Suppressor macrophage treated with lipopolysaccharide for 1 hour (primary cell): Measurements from ENCODE around the gene ANKS1A.
"Not testable (repeated sequence)": the region's sequence is repeated elsewhere in the genome, so short reads cannot be mapped to it uniquely, and the experiment has no call there.

ENCODE experiments used
- DNase-seq, 3 donors: peaks; one replicate each; pipeline ENCODE4 v3.0.0-alpha.2; 2020 to 2022

The ANKS1A gene

DNA sequence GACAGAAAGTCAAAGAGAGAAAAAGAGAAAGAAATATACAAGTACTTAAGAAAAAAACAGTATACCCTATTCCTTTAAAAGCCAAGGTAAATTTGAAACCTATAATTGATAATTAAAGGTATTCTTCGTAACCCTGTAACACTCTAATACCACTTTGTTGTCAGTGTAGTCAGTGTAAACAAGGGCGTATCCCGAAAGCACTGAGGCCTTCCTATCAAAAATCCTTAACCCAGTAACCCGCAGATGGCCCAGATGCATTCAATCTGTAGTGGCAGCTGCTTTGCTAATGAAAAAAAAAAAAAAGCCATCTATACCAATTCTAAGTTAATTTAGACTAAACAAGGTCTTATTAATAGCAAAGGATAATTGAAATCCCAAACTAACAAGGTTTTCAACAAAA is 110.9 kb downstream of the ANKS1A start:
- not testable (repeated sequence) for DNase-seq

DNA sequence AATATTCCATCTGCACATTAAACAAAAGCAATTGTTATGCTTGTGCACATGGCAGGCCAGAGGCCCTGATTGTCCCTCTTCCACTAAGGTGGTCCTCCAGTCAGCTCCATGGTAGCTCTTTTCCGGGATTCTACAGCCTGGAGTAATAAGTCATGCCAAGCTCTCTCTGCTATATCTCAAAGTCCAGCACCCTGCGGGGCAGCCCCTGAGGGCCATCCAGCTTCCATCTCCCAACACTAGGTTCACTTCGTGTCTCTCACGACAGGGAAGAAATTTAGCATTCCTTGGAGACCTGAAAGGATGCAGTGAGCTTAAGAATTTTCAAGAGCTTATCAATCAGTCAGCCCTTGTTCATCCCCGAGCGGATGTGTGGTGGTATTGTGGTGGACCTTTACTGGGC is 112.3 kb downstream of the ANKS1A start:
- DNase-seq = not testable (repeated sequence)

DNA sequence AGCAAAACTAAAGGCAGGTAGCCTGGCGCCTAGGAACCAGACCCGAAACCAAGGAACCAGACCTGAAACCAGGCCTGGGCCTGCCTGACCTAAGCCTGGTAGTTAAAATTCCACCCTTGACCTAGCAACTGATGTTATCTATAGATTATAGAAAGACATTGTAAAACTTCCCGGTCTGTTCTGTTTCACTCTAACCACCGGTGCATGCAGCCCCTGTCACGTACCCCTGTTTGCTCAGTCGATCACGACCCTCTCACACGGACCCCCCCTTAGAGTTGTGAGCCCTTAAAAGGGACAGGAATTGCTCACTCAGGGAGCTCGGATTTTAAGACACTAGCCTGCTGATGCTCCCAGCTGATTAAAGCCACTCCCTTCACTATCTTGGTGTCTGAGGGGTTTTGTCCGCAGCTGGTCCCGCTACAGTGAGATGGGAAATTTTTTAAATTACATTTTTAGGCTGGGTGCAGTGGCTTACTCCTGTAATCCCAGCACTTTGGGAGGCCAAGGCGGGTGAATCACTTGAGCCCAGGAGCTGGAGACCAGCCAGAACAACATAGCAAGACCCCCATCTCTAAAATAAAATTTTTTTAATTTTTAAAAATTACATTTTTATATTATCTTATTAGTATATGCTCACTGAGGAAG is 115.0 kb downstream of the ANKS1A start:
- DNase-seq = not testable (repeated sequence)

DNA sequence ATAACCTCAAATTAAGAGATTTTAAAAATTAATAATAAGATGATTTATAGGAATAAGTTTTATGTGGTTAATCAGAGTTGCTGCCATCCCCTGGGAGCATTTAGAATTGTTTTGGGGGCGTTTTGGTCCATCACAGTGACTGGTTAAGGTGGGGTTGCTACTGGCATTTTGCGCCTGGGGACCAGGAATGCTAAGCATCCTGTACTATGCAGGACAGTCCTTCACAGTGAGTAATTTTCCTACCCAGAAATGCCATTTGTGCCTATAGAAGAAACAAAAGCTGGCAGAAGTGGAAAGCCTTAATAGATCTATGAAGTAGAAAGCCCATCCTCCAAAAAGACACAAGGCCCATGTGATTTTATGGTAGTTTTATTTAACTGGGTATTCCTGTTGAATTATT is 118.0 kb downstream of the ANKS1A start:
- DNase-seq = no peak

DNA sequence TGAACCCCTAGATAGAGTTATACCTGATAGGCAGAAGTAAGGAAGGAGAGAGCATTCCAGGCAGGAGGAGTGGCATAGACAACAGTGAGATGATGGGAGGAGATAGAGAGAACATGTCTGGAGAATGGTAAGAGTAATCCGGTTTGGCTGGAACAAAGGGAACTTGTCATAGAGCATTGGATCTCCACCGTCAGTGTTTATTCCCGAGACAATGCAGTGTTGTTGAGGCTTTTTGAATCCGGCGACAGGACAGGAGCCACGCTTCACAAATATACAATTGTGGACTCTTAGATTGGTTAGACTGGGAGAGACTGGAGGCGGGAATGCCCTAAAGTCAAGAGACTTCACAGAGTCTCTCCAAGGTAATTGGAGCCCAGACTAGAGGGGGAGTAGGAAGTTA is 119.8 kb downstream of the ANKS1A start:
- no peak for DNase-seq

DNA sequence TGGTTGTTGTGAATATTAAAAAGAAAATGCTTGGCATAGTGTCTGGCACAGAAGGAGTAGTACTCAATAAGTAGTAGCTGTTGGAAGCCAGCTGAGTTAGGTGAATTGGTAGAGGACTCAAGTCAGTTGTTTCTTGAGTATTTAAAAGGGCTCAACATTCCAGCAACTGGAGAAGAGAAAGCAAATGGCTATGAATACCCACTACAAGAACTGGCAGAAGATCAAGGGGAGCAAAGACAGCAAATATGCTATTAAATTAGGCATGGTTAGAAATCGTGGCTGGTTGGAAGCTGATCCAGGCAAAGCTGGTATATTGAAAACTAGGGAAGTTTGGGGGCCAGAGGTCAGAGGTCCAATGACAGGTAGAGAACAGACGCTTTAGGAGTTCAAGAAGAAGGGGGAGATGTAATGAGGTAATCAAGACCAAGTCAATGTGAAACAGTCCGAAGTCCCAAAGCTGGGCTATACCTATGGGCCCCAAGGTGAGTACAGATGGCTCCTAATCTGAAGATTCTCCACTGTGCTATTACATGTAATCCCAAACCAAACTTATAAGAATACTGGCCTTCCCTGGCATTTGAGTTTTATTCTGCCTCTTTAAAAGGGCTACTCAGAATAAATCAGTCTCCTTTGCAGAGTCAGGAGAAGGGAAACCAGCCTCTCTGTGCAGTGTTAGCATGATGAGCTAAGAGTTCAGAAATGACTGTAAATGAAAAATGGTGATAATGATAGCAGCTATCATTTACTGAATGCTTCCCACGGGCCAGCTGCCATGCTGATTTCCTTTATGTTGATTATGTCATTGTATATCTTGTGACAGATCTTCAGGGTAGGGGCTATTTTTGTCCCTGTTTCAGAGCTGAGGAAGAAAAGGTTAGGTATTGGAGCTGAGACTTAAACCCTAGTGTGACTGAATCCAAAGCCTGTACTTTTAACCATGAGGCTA is 122.3 kb downstream of the ANKS1A start:
- peak; percentile 10 to 45 (median 35) for DNase-seq

DNA sequence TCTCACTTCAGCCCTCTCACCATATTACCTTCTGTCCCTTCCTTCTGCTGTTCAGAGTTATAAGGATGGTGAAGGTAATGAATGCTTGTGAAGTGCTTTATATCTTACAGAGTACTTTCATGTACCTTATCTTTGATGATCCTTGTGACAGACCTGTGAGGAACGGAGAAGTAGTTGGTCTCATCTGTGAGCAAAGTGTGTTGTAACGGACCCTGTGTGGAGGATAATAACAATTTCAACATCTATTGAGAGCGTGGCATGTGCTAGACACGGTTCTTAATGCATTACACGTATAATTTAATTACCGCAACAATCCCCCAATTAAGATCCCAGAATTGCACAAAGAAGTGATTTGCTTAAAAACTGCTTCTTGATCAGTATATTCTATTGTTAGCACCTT is 124.6 kb downstream of the ANKS1A start:
- DNase-seq = no peak

DNA sequence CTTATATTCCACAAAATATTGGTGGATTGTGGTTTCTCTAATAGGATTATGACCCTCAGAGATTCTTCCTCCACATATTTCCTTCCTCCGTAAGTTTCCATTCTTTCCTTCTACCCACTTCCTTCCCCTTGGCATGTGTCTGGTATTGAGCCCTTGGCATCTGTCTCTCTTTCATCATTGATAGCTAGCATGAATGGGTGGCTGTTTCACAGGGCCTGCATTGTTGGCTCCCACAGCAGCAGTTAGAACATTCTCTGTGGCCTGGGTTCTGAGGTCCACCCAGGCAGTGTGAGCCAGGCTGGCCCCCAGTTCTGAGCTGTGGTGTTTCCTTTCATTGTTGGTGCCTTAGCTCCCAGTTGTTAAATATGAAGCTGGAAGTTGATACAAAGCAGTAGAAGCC is 125.3 kb downstream of the ANKS1A start:
- DNase-seq = no peak

DNA sequence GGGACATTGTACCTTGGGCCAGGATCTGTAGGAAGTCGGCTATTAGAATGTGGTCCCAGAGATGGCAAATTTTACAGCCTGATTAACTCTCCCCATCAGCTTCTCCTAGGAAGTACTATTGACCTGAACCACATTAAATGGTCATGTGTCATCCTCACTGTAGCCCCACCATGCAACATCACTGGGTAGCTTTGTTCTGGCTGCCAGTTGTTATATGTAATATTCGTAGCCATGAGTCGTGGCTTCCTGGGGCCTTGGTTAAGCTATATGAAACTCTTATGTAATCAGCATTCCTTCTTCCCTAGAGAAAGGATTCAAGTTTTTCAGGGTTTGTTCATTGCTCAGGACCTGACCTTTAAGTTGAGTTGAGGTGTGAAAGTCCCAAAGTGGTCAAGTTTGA is 125.7 kb downstream of the ANKS1A start:
- no peak for DNase-seq

DNA sequence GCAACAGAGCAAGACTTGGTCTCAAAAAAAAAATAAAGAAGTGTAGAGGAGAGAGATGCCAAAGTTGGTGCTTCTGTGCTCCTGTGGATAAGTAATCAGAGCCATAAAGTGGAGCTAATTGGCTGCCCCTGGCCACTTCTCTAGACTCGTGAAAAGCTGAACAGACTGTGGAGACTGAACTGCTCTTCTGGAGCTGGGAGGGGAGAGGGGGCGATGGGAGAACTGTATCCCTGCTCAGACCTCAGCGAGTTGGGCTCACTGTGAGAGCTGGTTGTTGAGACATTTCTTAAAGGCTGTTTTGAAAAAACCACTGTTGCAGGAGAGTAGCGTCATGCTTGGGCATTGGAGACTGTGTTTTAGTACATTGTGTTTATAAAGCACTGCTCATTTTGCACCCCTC is 126.4 kb downstream of the ANKS1A start:
- no peak for DNase-seq

DNA sequence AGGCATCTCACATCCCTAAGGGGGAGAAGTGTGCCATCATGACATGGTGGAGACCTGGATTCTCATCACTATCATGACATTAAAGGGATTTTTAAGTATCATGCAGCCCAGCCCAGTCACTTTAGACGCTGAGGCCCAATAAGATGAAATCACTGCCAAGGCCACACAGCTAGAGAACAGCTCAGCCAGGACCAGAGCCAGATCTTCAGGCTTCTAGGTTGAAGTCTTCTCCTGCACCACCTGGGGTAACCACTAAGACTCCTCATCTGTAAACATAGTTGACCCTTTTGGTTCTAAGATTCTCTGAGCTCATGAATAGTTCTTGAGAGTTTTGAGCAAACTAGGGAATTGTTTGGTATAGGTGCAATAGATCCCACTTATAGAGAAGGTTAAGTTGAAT is 126.9 kb downstream of the ANKS1A start:
- no peak for DNase-seq

DNA sequence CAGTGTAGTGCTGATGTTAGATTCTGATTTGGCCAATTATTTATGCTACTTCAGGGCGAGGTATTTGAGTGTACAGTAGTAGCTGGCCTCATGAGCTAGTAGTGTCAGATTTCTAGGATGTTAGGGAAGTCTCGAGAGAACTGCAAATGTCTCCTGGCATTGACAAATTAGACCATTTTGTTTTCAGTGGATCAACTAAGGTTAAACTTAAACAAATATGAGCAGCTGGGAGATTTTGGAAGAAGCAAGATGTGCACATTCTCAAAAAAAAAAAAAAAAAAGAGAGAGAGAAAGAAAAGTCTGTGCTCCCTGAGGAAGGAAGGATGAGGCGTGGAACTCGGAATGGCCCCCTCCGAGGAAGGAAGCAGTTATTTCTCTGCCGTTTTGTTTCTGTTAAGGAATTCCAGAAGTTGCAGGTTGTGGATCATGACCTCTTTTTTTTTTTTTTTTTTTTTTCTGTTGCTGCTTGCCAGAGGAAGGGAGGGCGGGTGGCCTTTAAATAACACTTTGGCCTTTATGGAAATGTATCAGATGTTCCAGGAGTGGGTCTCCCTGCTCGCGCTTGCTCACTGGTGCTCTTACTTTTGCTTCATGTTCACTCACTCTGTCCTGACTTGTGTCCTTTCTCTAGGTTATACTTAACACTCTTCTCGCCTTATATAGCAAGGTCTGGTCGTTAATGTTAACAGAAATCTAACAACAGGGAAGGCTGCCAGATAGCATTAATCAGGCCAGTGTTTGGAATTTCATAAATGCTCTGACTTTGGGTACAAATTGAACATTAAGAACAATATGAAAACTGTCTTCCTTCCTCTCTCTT is 127.7 kb downstream of the ANKS1A start:
- DNase-seq = no peak

DNA sequence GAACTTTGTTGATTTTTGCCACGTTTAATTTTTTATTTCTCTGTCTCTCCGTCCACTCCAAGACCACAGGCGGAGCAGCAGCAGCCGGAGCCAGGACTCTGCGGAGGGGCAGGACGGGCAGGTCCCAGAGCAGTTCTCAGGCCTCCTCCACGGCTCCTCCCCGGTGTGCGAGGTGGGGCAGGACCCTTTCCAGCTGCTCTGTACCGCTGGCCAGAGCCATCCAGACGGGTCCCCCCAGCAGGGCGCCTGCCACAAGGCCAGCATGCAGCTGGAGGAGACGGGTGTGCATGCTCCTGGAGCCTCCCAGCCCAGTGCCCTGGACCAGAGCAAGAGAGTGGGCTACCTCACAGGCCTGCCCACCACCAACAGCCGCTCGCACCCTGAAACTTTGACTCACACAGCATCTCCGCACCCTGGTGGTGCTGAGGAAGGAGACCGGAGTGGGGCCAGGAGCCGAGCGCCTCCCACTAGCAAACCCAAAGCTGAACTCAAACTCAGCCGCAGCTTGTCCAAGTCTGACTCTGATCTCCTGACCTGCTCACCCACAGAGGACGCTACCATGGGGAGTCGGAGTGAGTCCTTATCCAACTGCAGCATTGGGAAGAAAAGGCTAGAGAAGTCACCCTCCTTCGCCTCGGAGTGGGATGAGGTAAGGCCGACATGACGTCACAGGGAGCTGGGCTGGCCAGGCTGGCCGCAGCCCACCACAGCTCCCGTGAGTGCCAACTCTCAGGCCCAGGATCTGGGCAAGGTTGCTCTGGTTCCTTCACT is 128.5 kb downstream of the ANKS1A start:
- no peak for DNase-seq

DNA sequence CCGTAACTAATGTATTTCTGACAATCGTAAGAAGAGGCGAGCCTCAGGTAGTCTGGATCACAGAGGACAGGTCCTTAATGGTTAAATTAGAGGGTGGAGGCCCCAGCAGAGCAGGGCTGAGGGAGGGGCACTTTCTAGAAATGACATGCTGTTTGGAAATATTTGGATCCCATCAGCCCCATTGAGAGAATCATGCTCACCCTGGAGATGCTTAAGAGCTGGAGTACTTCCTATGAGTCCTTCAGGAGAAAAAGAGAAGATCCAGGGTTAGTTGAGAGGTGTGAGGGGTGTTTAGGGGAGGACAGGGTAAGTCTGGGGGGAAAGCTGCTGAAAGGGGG is 129.1 kb downstream of the ANKS1A start:
- DNase-seq = no peak

DNA sequence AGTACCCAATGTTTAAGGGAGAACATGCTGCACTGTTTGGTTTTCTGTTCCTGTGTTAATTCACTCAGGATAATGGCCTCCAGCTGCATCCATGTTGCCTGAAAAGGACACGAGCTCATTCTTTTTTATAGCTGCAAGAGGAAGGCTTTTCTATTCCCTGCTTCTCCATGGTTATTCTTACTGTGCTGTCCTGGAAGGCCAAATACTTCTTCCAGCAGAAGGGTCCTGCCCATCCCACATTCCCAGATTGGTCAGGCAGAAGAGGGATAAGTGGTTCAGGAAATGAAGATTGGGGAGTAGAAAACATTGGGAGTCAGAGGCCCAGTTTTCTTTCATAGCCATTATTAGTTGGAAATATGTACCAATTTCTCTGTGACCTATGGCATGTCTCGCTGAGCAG is 129.7 kb downstream of the ANKS1A start:
- DNase-seq = no peak

DNA sequence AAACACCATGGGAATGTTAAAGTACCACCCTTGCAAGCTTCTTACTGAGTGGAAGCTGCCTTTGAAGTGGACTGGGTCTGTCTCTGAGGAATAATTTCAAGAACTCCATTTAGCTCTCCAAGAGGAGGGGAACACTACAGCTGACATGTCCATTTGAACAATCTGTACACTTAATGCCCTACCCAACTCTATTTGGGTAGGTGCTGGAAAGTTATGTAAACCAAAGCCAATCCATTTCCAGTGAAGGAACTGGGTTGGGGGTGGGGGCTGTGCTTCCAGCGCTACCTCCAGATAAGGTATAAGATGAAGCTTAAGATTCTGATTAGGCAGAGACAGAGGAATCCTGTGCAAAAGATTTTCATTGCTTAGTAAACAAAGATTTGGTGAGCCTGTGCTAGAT is 130.1 kb downstream of the ANKS1A start:
- DNase-seq = no peak

DNA sequence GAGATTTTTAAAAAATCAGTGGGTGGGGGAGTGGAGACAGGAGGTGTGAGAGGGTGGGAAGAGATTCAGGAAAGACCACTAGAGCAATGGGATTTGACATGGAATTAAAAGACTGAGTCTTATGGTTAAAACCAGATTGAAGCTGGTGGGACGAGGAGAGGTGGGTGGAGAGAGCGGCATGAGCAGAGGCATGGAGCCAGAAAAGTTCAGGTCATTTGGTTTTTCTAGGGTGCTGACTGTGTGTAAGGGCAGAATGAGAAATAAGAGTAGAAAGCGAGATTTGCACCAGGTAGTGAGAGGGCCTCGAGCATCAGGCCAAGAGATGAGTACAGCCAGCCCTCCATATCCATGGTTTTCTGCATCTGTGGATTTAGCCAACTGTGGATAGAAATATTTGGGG is 130.8 kb downstream of the ANKS1A start:
- no peak for DNase-seq

DNA sequence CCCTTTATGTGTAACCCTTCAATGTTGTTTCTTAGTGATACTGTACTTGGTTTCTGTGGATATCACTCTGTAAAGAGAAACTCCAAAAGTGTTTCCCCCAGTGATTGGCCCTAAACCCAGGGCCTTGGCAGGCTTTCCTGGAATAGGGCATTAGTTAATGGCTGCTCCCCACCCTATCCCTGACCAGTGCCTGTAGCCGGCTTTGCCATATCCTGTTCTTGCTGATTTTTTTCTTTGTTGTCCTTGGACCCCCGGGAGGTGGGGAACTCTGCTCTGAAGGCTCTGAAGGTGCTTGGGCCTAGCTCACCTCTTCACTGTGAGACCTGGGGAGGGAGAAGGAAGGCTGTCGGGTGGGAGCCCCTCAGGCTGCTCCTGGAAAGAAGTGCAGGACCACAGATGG is 131.9 kb downstream of the ANKS1A start:
- no peak for DNase-seq

DNA sequence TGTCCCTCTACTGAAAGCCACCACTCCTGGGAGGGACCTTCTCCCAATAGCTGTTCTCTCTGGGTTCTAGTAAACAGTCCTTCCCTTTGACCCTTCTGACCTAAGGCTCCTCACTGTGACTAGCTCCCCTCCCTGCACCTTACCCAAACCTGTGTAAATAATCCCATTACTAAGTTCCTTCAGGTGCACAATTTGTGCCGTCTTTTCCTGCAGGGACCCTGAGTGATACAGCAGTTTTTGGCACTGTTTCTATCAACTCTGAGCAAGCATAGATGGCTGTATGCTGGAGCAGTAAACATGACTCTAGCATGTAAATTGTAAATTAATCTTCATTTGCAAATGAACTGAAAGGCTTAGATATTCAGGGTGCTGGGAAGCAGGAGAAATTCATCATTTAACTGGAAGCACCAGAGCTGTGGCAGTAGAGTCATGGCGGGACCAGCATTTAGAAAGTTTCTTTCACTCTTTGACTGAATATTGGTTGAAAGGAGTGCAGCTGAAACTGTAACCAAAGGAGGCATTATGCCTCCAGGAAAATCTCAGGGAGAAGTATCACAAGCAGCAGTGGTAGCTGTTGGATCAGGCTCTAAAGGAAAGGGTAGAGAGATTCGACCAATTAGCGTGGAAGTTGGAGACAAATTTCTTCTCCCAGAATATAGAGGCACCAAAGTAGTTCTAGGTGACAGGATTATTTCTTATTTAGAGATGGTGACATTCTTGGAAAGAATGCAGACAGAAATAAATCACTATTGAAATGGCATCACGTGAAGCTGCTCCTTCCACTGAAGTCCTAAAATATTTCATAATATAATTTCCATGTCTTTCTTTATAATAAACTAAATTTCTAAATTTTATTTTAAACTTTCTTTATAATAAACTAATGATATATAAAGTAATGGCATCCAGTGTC is 134.3 kb downstream of the ANKS1A start:
- DNase-seq = no peak

DNA sequence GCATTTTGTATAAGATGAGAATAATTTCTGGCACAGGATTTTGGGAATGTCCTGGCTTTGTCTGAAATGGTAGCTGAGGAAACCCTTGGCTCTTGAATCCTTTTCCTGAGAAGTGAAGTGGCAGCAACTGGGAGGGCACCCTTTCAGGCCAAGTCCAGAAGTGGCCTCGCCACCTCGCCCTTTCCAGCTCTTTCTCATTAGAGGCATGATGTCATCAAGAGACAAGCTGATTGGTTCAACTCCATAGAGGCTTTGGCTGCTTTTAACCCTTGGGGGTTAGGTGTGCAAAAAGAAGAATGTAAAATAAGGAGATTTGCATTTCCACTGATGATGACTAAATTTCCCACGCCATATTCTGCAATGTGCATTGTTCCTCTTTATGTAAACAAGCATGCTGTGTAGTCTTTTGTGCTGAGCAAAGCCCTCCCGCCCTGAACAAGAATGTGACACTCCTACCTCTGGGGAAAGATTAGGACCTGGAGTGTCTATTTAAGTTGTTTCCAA is 135.5 kb downstream of the ANKS1A start:
- peak; percentile 64 to 80 (median 79) for DNase-seq
